Parathyroid adenoma (tissue), 2 donors: ENCODE measurements around the gene DLGAP4.

Source experiments
- H2AFZ ChIP-seq: fragments of 300-600 bp; sonication (generic); one replicate; pipeline ENCODE4 v1.7.0; 2017; ENCODE audit warnings: antibody characterized with exemption, mild to moderate bottlenecking
- H3K27ac ChIP-seq: fragments of 300-600 bp; sonication (generic); one replicate; pipeline ENCODE4 v1.7.0; 2017
- H3K27me3 ChIP-seq: fragments of 300-600 bp; sonication (generic); one replicate; pipeline ENCODE4 v1.7.0; 2017; ENCODE audit warnings: low read length; ENCODE audit not compliant: control insufficient read depth, insufficient read depth
- H3K36me3 ChIP-seq: fragments of 300-600 bp; sonication (generic); one replicate; pipeline ENCODE4 v1.7.0; 2017; ENCODE audit warnings: low read length; ENCODE audit not compliant: control insufficient read depth, insufficient read depth
- H3K4me1 ChIP-seq: fragments of 300-600 bp; sonication (generic); one replicate; pipeline ENCODE4 v1.7.0; 2017; ENCODE audit warnings: control low read depth
- H3K4me2 ChIP-seq: fragments of 300-600 bp; sonication (generic); one replicate; pipeline ENCODE4 v1.7.0; 2017; ENCODE audit warnings: low read length
- H3K4me3 ChIP-seq: fragments of 300-600 bp; sonication (generic); one replicate; pipeline ENCODE4 v1.7.0; 2017; ENCODE audit warnings: low read depth, low read length
- H3K79me2 ChIP-seq: fragments of 300-600 bp; sonication (generic); one replicate; pipeline ENCODE4 v1.7.0; 2017; ENCODE audit warnings: control low read depth
- H3K9ac ChIP-seq: fragments of 300-600 bp; sonication (generic); one replicate; pipeline ENCODE4 v1.7.0; 2017; ENCODE audit warnings: mild to moderate bottlenecking
- H3K9me3 ChIP-seq: fragments of 300-600 bp; sonication (generic); one replicate; pipeline ENCODE4 v1.7.0; 2017; ENCODE audit warnings: low read length; ENCODE audit not compliant: control insufficient read depth
- CTCF ChIP-seq: fragments of 300-600 bp; sonication (generic); IDR thresholded peaks from one replicate; pipeline ENCODE4 v1.7.0; 2017; ENCODE audit warnings: antibody characterized with exemption, mild to moderate bottlenecking
- donor health status: primary hyperparathyroidism.

DLGAP4 gene

GRCh38 chr20:36342331-36343120 lies 36.4 kb downstream of the DLGAP4 start:
- TF ChIP-seq CTCF: no peak
- H3K27me3 ChIP-seq: peaks cover 5% of the 10 kb centered on the region
- no peaks in the 10 kb centered on the region for H3K4me1 ChIP-seq
- no peak overlapping the region for H3K27ac ChIP-seq
- H3K9me3 ChIP-seq: no peaks in the 10 kb centered on the region
- H3K79me2 ChIP-seq: no peaks in the 10 kb centered on the region
- H3K9ac ChIP-seq: no peak overlapping the region
- H3K4me3 ChIP-seq: no peak overlapping the region
- H2AFZ ChIP-seq: no peak overlapping the region
- no peaks in the 10 kb centered on the region for H3K36me3 ChIP-seq
- no peak overlapping the region for H3K4me2 ChIP-seq

DNA sequence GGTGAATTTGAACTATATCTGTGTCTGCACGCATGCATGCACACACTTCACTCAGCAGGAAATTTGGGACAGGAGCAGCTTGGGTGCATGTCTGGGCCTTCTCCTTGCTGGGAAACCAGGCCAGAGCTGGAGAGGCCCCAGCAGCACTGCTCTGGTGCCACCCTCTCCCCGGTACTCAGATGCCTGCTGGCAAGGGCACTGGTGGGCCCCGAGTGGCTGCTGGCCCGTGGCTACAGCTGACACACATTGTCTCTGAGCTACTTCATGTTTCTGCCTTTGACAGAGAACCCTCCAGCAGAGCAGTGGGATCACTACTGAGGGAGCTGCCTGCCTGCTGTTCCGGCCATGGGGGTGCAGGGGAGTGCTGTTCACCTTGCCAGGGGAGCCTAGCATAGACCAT lies 37.5 kb downstream of the DLGAP4 start:
- Histone ChIP-seq H3K27ac (no peak overlapping the region), H3K4me1 (no peaks in the 10 kb centered on the region), H3K4me3 (no peak overlapping the region), H2AFZ (no peak overlapping the region), H3K4me2 (no peak overlapping the region), H3K9ac (no peak overlapping the region), H3K27me3 (peaks cover 5% of the 10 kb centered on the region), H3K79me2 (no peaks in the 10 kb centered on the region), H3K36me3 (no peaks in the 10 kb centered on the region), H3K9me3 (no peaks in the 10 kb centered on the region)
- no peak for TF ChIP-seq CTCF

GRCh38 chr20:36344517-36345132 lies 38.5 kb downstream of the DLGAP4 start:
- H3K27ac ChIP-seq: no peak overlapping the region
- no peaks in the 10 kb centered on the region for H3K36me3 ChIP-seq
- H3K4me1 ChIP-seq: no peaks in the 10 kb centered on the region
- H3K79me2 ChIP-seq: no peaks in the 10 kb centered on the region
- TF ChIP-seq CTCF: no peak
- no peak overlapping the region for H2AFZ ChIP-seq
- no peak overlapping the region for H3K4me2 ChIP-seq
- no peaks in the 10 kb centered on the region for H3K9me3 ChIP-seq
- no peak overlapping the region for H3K9ac ChIP-seq
- peaks cover 4% of the 10 kb centered on the region for H3K27me3 ChIP-seq
- H3K4me3 ChIP-seq: no peak overlapping the region

DNA sequence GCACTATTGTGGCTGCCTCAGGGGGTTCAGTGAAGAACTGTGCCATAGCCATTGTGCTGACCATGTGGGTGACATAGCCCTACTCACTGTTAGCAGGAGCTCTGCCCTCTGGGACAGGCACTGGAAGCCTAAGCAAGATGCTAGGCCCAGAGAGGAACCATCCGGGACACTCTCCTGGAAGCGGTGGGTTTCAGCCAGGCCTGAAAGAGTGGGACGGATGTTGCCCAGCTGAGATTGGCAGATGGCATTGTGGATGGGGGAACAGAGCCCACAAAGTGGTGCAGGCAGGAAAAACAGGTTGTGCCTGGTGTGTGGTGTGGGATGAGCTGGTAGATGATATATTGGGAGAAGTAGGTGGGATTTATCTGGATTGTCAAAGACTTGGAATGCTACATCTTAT lies 40.1 kb downstream of the DLGAP4 start:
- H3K9ac ChIP-seq: no peak overlapping the region
- no peak overlapping the region for H3K27ac ChIP-seq
- H3K4me3 ChIP-seq: no peak overlapping the region
- no peaks in the 10 kb centered on the region for H3K9me3 ChIP-seq
- H3K79me2 ChIP-seq: no peaks in the 10 kb centered on the region
- H3K27me3 ChIP-seq: no peaks in the 10 kb centered on the region
- H2AFZ ChIP-seq: no peak overlapping the region
- no peaks in the 10 kb centered on the region for H3K36me3 ChIP-seq
- H3K4me1 ChIP-seq: no peaks in the 10 kb centered on the region
- TF ChIP-seq CTCF: no peak
- H3K4me2 ChIP-seq: no peak overlapping the region
